ENCODE measurements around the gene TGFBR2. TPM values are rescaled to one million over a fixed set of nuclear protein-coding genes. Genes with fewer than 3 reads are reported as not detected.
A peak's percentile ranks its signal among the peaks of the same experiment; 100 is the strongest.

Gene TGFBR2
- total RNA-seq, 1 donor from 2014 or later = 19.5 TPM

- H3K36me3 Mint-ChIP-seq (ENCODE audit: low read depth) = peaks cover 85% of the 10 kb centered on the region
- peak overlapping the region; percentile 68 for H3K27ac Mint-ChIP-seq
- H3K4me1 Mint-ChIP-seq (ENCODE audit: low read depth) = peaks cover 77% of the 10 kb centered on the region
- intact Hi-C loops (cut with micrococcal nuclease) = no loop called here
- DNase-seq (ENCODE audit: low spot score) = no peak
- peak overlapping the region; percentile 6 for H3K4me3 Mint-ChIP-seq (ENCODE audit: low read depth)
- no peaks in the 10 kb centered on the region for H3K27me3 Mint-ChIP-seq (ENCODE audit: low read depth)
- no peaks in the 10 kb centered on the region for H3K9me3 Mint-ChIP-seq
Observed at GRCh38 chr3:30680789-30681648, 74.6 kb downstream of the TGFBR2 start.

DNA sequence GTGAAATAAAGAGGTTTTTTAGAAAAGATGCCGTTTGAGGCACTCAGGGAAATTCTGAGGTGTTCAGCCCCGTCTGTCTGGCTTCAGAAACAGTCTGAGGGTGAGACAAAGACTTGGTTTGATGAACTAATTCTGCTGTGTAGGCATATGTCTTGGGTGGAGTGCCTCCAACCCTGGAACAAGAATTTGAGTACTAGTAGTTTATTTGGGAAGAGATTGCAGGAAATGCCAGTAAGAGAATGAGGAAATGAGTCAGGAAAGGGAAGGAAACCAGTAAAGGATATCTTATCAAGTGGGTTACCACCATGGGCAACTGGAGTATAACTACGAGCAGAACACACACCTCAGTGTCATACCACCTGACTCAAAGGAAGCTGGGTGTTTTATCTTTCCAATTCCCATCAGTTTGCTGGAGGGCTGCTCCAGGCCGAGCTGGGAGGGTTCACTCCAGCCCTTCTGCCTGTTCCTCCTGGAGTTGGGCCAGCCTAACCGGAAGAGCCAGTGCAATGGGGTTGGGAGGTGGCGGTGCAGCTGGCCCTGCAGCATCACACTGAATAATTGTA, 75.3 kb downstream of the TGFBR2 start:
- H3K9me3 Mint-ChIP-seq = no peaks in the 10 kb centered on the region
- peaks cover 74% of the 10 kb centered on the region for H3K4me1 Mint-ChIP-seq (ENCODE audit: low read depth)
- intact Hi-C loops (cut with micrococcal nuclease) = loop anchor here (2.0 kb wide), 1 partner anchor 27 kb away; no protein-coding TSS in a partner anchor
- H3K27ac Mint-ChIP-seq = peak overlapping the region; percentile 36
- peak overlapping the region; percentile 1 for H3K4me3 Mint-ChIP-seq (ENCODE audit: low read depth)
- no peak for DNase-seq (ENCODE audit: low spot score)
- no peaks in the 10 kb centered on the region for H3K27me3 Mint-ChIP-seq (ENCODE audit: low read depth)
- H3K36me3 Mint-ChIP-seq (ENCODE audit: low read depth) = peaks cover 85% of the 10 kb centered on the region

DNA sequence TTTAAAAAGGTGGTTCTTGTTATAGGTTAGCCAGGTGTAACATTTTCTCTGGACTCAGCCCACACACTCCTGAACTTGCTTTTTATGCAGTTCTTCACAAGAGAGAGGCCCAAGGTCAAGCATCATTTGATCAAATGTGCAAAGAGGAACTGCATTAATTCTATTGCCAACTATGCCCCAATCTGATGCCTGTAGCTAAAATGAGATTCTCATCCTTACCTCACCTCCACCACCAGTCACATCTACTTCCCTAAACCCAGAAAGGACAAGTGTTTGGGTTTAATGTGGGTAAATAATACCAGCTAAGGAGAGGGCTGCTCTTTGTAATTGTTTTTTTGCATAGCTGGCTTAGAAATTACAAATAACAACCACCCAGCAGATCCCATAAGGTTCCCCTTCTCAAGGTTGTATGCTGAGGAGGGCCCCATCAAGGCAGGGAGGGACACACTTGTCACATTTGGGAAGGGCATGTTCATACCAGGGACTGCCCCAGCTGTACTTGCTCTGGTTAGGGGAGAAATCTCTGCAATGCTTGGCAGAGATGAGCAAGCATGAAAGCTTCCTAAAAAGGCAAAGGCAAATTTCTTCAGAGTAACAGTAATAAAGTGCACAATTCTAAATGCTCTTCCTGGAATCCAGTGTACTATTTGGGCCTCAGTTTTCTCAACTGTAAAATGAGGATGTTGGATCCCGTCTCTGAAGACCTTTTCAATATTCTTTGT, 76.2 kb downstream of the TGFBR2 start:
- Mint-ChIP-seq H3K4me3 (ENCODE audit: low read depth) (no peak overlapping the region), H3K27ac (peak overlapping the region; percentile 26), H3K36me3 (ENCODE audit: low read depth) (peaks cover 83% of the 10 kb centered on the region), H3K27me3 (ENCODE audit: low read depth) (no peaks in the 10 kb centered on the region), H3K4me1 (ENCODE audit: low read depth) (peaks cover 72% of the 10 kb centered on the region), H3K9me3 (no peaks in the 10 kb centered on the region)
- DNase-seq (ENCODE audit: low spot score) = no peak
- intact Hi-C loops (cut with micrococcal nuclease) = loop anchor here (2.0 kb wide), 1 partner anchor 28 kb away; no protein-coding TSS in a partner anchor

DNA sequence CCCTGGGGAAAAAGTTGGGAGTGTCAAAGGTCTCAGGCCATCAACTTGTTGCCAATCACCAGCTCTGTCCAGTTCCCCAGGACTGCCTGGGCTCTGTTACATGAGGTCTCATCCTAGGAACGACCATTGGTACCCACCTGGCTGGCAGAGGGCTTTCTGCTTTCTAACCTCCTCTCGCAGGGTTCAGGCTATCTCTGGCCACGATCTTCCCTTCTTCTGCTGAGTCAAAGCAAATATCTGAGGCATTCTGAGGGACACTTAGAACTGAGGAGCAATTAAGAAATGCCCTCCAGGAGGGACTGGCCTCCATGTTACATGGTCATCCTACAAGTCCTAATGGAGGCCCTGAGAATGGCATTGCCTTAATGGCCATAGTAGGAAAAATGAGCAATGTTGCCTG, 77.4 kb downstream of the TGFBR2 start:
- Mint-ChIP-seq H3K4me1 (ENCODE audit: low read depth) (peaks cover 78% of the 10 kb centered on the region), H3K4me3 (ENCODE audit: low read depth) (no peak overlapping the region), H3K27me3 (ENCODE audit: low read depth) (no peaks in the 10 kb centered on the region), H3K36me3 (ENCODE audit: low read depth) (peaks cover 86% of the 10 kb centered on the region), H3K9me3 (no peaks in the 10 kb centered on the region), H3K27ac (peak overlapping the region; percentile 68)
- intact Hi-C loops (cut with micrococcal nuclease) = loop anchor here (2.0 kb wide), 1 partner anchor 29 kb away; no protein-coding TSS in a partner anchor
- DNase-seq (ENCODE audit: low spot score) = no peak

DNA sequence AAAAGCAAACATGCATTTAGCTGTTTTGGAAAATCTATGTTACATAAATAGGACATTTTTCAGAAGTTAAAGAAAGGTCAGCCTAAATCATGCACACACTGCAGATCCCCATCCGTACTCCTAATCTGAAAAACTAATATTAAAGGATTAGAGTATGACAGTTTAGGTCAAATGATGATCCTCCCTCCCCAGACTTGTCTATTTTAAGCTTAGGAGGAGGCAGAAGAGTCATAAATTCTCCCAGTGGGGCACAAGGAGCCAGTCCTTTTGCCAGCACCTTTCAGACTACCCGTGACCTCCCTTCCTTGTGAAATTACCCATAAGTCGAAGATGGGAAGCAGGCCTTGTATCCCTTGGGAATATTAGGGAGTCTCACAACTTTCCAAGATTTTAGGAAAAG, 78.0 kb downstream of the TGFBR2 start:
- peaks cover 82% of the 10 kb centered on the region for H3K4me1 Mint-ChIP-seq (ENCODE audit: low read depth)
- H3K9me3 Mint-ChIP-seq = no peaks in the 10 kb centered on the region
- H3K4me3 Mint-ChIP-seq (ENCODE audit: low read depth) = no peak overlapping the region
- H3K36me3 Mint-ChIP-seq (ENCODE audit: low read depth) = peaks cover 86% of the 10 kb centered on the region
- H3K27ac Mint-ChIP-seq = no peak overlapping the region
- DNase-seq (ENCODE audit: low spot score) = no peak
- intact Hi-C loops (cut with micrococcal nuclease) = no loop called here
- H3K27me3 Mint-ChIP-seq (ENCODE audit: low read depth) = no peaks in the 10 kb centered on the region

- Mint-ChIP-seq H3K9me3 (no peaks in the 10 kb centered on the region), H3K36me3 (ENCODE audit: low read depth) (peaks cover 90% of the 10 kb centered on the region), H3K4me3 (ENCODE audit: low read depth) (no peak overlapping the region), H3K27me3 (ENCODE audit: low read depth) (no peaks in the 10 kb centered on the region), H3K4me1 (ENCODE audit: low read depth) (peaks cover 81% of the 10 kb centered on the region), H3K27ac (peak overlapping the region; percentile 14)
- intact Hi-C loops (cut with micrococcal nuclease) = no loop called here
- no peak for DNase-seq (ENCODE audit: low spot score)
Observed at GRCh38 chr3:30685267-30685667, 78.9 kb downstream of the TGFBR2 start.

DNA sequence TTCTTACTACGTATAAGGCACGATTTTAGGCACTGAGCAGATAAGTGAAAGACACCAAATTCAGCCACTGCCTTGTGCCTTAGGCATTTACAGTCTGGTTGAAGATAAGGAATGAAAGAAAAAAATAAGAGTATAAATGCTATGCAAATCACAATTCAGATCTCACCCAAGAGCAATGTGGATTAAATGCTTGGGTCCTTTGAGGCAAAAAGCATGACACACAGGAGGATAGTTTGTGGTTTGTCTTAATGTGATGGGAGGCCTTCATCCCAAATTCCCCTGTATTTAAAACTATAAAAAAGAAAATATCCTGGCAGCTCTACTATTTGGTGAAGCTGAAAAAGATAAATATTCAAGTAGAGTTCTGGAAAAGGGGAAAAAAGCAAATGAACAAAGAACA, 79.8 kb downstream of the TGFBR2 start:
- no peak for DNase-seq (ENCODE audit: low spot score)
- H3K36me3 Mint-ChIP-seq (ENCODE audit: low read depth) = peaks cover 89% of the 10 kb centered on the region
- peaks cover 75% of the 10 kb centered on the region for H3K4me1 Mint-ChIP-seq (ENCODE audit: low read depth)
- H3K27me3 Mint-ChIP-seq (ENCODE audit: low read depth) = no peaks in the 10 kb centered on the region
- no peaks in the 10 kb centered on the region for H3K9me3 Mint-ChIP-seq
- H3K4me3 Mint-ChIP-seq (ENCODE audit: low read depth) = no peak overlapping the region
- H3K27ac Mint-ChIP-seq = no peak overlapping the region
- intact Hi-C loops (cut with micrococcal nuclease) = no loop called here

DNA sequence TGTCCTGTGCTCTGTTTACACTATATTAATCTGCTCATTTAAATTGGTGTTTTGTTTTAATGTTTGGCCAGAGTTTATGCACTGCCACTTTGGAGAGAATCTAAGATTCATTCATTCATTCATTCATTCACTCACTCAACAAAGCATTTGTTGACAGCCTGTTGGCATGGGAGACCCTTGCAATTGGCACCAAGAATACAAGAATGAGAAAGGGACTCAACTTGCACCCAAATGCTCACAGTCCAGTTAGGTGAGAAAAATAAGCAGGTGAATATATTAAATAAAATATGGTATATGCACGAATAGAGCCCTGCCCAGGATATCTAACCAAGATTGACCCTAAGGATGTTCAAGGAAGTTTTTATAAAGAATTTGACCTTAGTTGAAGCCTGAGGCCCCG, 80.4 kb downstream of the TGFBR2 start:
- H3K36me3 Mint-ChIP-seq (ENCODE audit: low read depth) = peaks cover 87% of the 10 kb centered on the region
- no peak overlapping the region for H3K4me3 Mint-ChIP-seq (ENCODE audit: low read depth)
- intact Hi-C loops (cut with micrococcal nuclease) = no loop called here

DNA sequence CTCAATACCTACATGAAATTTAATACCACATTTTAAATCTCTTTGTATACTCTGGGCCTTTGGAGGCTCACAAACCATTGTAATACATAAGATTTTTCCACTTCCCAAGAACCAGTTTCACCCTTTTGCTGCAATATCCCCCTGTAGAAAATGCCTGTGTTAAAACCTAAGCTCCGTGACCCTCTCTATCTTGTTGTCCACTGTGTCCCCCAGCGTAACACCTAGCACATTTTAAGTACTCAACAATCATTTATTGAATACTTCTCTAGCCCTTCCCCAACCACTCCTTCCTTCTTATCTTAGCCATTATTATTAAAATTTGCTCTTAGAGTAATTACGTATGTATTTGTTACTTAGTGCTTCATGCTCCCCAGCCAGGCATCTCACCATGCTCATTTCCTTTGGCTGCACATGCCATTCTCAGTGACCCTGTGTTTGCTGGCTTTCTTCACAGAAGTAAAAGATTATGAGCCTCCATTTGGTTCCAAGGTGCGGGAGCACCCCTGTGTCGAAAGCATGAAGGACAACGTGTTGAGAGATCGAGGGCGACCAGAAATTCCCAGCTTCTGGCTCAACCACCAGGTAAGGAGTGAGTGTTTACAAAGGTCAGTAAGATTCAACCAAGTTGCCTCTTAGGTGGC, 81.6 kb downstream of the TGFBR2 start:
- no peaks in the 10 kb centered on the region for H3K9me3 Mint-ChIP-seq
- intact Hi-C loops (cut with micrococcal nuclease) = no loop called here
- H3K27ac Mint-ChIP-seq = no peak overlapping the region
- H3K27me3 Mint-ChIP-seq (ENCODE audit: low read depth) = no peaks in the 10 kb centered on the region
- no peak overlapping the region for H3K4me3 Mint-ChIP-seq (ENCODE audit: low read depth)
- DNase-seq (ENCODE audit: low spot score) = no peak
- H3K4me1 Mint-ChIP-seq (ENCODE audit: low read depth) = peaks cover 61% of the 10 kb centered on the region
- H3K36me3 Mint-ChIP-seq (ENCODE audit: low read depth) = peaks cover 83% of the 10 kb centered on the region

More for the DNA sequence above, 80.4 kb downstream of the TGFBR2 start:
- DNase-seq (ENCODE audit: low spot score) = no peak
- Mint-ChIP-seq H3K27ac (no peak overlapping the region), H3K4me1 (ENCODE audit: low read depth) (peaks cover 69% of the 10 kb centered on the region), H3K9me3 (no peaks in the 10 kb centered on the region), H3K27me3 (ENCODE audit: low read depth) (no peaks in the 10 kb centered on the region)

GRCh38 chr3:30688776-30689641, 82.6 kb downstream of the TGFBR2 start:
- H3K4me3 Mint-ChIP-seq (ENCODE audit: low read depth) = no peak overlapping the region
- peaks cover 85% of the 10 kb centered on the region for H3K36me3 Mint-ChIP-seq (ENCODE audit: low read depth)
- peak overlapping the region; percentile 82 for H3K27ac Mint-ChIP-seq
- peaks cover 57% of the 10 kb centered on the region for H3K4me1 Mint-ChIP-seq (ENCODE audit: low read depth)
- intact Hi-C loops (cut with micrococcal nuclease) = no loop called here
- H3K9me3 Mint-ChIP-seq = no peaks in the 10 kb centered on the region
- no peaks in the 10 kb centered on the region for H3K27me3 Mint-ChIP-seq (ENCODE audit: low read depth)
- DNase-seq (ENCODE audit: low spot score) = no peak

DNA sequence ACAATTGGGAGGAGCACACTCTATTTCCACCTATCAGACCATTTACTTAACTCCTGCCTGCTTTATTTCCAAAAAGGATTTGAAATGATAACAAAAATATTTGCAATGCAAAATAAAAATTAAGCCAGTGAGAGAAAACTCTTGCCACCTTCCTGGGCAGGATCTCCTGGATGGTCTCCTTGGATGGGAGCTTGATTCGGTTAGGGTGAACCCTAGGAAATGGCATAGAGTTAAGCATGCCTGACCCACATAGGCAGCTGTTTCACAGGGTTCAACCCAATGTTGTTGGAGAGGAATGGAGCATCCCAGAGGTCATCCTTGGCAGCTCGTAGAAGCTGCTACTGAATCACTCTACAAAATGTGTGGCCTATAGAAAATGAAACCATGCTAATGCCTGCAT, 83.8 kb downstream of the TGFBR2 start:
- Mint-ChIP-seq H3K4me1 (ENCODE audit: low read depth) (peaks cover 50% of the 10 kb centered on the region), H3K4me3 (ENCODE audit: low read depth) (no peak overlapping the region), H3K27me3 (ENCODE audit: low read depth) (no peaks in the 10 kb centered on the region), H3K9me3 (no peaks in the 10 kb centered on the region), H3K36me3 (ENCODE audit: low read depth) (peaks cover 87% of the 10 kb centered on the region), H3K27ac (no peak overlapping the region)
- DNase-seq (ENCODE audit: low spot score) = no peak
- intact Hi-C loops (cut with micrococcal nuclease) = loop anchor here (5.0 kb wide), 1 partner anchor 343 kb away; no protein-coding TSS in a partner anchor
